Vagina (tissue), 2 donors: ENCODE data around the gene PDE3A. TPM values are rescaled to one million over a fixed set of nuclear protein-coding genes. Genes with fewer than 3 reads are reported as not detected.

Source experiments
- DNase-seq, 2 donors: peaks; one replicate each; pipeline ENCODE4 v3.0.0-alpha.2; 2017; ENCODE audit errors: extremely low spot score in 2 of 2
- H3K27ac ChIP-seq: fragments of 200-600 bp; sonication (generic); one replicate; pipeline ENCODE4 v1.5.1; 2019
- H3K27me3 ChIP-seq: fragments of 200-600 bp; sonication (generic); one replicate; pipeline ENCODE4 v1.5.1; 2019
- H3K36me3 ChIP-seq, 2 donors: fragments of 200-600 bp; sonication (generic); one replicate each; pipeline ENCODE4 v1.5.1; 2017 to 2019
- H3K4me1 ChIP-seq: fragments of 200-600 bp; sonication (generic); one replicate; pipeline ENCODE4 v1.5.1; 2019
- H3K4me3 ChIP-seq, 2 donors: fragments of 200-600 bp; sonication (generic); 1 replicate in 1 of 2; 2 replicates in 1 of 2; pipeline ENCODE4 v1.5.1; 2016 to 2019
- H3K9me3 ChIP-seq: fragments of 200-600 bp; sonication (generic); one replicate; pipeline ENCODE4 v1.5.1; 2019
- POLR2A ChIP-seq, 2 donors: fragments of 450-650 bp; IDR thresholded peaks; one replicate each; pipeline ENCODE4 v1.6.1; 2017; ENCODE audit warnings: antibody characterized with exemption in 2 of 2, mild to moderate bottlenecking in 2 of 2, moderate library complexity in 2 of 2
- POLR2AphosphoS5 ChIP-seq, 2 donors: sonication (generic); formaldehyde crosslinking; IDR thresholded peaks; one replicate each; pipeline ENCODE4 v1.9.0; 2017; ENCODE audit warnings: antibody characterized with exemption in 2 of 2, mild to moderate bottlenecking in 2 of 2, low read depth in 1 of 2; ENCODE audit not compliant: insufficient read depth in 1 of 2
- intact Hi-C: fragments of 100-400 bp; cut with DNase I; formaldehyde crosslinking; loops from one replicate; pipeline ENCODE4 v1.15.1; 2023
- total RNA-seq: library from RNA; depleted of rRNA; stranded (reverse); fragments of >200 nt; gene quantifications from one replicate; pipeline ENCODE4 v1.2.3, GENCODE V29; 2016
- TF ChIP-seq, protein P1 (sequence below), 3 experiments: fragments of 450-650 bp in 2 of 3; fragments of 200-600 bp in 1 of 3; sonication (generic) in 1 of 3; IDR thresholded peaks; one replicate each; pipeline ENCODE4 v1.5.1; 2017 to 2019; ENCODE audit warnings: antibody characterized with exemption in 3 of 3, mild to moderate bottlenecking in 2 of 3, moderate library complexity in 2 of 3

The PDE3A gene
- total RNA-seq, 1 donor from 2014 or later: 9.6 TPM

DNA sequence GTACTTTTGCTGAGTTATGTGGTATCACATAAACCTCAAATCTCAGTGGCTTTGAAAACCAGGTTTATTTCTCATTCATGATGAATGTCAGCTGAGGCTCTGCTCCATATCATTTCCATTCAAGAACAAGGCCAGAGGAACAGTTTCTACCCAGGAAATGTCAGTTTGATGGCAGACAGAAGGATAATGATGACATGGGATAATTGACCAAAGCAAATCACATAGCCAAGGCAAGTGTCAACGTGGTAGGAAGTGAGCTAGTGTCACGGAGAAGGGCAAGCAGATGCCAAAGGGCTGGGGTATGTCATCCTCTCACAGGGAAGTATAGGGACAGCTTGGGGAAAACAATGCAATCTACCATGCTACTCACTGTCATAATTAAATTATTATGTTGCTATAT lies 12.3 kb upstream of the PDE3A start:
- TF ChIP-seq POLR2AphosphoS5 (IDR thresholded peaks at IDR 0.05; ENCODE audit: insufficient read depth in 1 of 2, low read depth in 1 of 2) (no peak), POLR2A (IDR thresholded peaks at IDR 0.05) (no peak)
- TF ChIP-seq, protein P1, sequence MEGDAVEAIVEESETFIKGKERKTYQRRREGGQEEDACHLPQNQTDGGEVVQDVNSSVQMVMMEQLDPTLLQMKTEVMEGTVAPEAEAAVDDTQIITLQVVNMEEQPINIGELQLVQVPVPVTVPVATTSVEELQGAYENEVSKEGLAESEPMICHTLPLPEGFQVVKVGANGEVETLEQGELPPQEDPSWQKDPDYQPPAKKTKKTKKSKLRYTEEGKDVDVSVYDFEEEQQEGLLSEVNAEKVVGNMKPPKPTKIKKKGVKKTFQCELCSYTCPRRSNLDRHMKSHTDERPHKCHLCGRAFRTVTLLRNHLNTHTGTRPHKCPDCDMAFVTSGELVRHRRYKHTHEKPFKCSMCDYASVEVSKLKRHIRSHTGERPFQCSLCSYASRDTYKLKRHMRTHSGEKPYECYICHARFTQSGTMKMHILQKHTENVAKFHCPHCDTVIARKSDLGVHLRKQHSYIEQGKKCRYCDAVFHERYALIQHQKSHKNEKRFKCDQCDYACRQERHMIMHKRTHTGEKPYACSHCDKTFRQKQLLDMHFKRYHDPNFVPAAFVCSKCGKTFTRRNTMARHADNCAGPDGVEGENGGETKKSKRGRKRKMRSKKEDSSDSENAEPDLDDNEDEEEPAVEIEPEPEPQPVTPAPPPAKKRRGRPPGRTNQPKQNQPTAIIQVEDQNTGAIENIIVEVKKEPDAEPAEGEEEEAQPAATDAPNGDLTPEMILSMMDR (IDR thresholded peaks at IDR 0.05): no peak
- no peak overlapping the region for H3K27ac ChIP-seq
- H3K4me1 ChIP-seq: no peaks in the 10 kb centered on the region
- H3K36me3 ChIP-seq: no peaks in the 10 kb centered on the region
- no peak overlapping the region for H3K4me3 ChIP-seq
- no peaks in the 10 kb centered on the region for H3K27me3 ChIP-seq
- no peak for DNase-seq
- H3K9me3 ChIP-seq: no peaks in the 10 kb centered on the region
- intact Hi-C loops: no loop called here

DNA sequence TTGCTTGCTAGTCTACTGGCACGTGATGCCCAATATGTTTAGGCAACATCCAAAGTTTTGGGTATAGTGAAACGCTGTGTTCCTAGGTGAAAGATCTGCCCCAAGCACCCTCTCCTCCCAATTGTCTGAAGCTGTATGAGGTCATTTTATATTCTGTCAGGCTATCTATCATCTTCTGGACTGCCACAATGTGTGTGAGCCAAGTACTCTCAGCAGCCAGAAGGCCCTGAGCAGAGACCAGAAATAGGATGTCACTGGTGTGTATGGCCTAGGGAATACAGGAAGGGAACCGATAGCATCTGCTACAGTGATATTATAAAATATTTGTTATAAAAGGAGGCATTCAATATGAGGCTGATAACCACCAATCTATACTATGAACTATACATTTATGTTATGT lies 7.9 kb upstream of the PDE3A start:
- H3K4me3 ChIP-seq: no peak overlapping the region
- TF ChIP-seq POLR2A (IDR thresholded peaks at IDR 0.05): no peak
- no peak for TF ChIP-seq POLR2AphosphoS5 (IDR thresholded peaks at IDR 0.05; ENCODE audit: insufficient read depth in 1 of 2, low read depth in 1 of 2)
- TF ChIP-seq, protein P1 (IDR thresholded peaks at IDR 0.05): no peak
- no peaks in the 10 kb centered on the region for H3K9me3 ChIP-seq
- intact Hi-C loops: no loop called here
- no peaks in the 10 kb centered on the region for H3K4me1 ChIP-seq
- no peaks in the 10 kb centered on the region for H3K36me3 ChIP-seq
- DNase-seq: no peak
- H3K27ac ChIP-seq: no peak overlapping the region
- H3K27me3 ChIP-seq: no peaks in the 10 kb centered on the region

DNA sequence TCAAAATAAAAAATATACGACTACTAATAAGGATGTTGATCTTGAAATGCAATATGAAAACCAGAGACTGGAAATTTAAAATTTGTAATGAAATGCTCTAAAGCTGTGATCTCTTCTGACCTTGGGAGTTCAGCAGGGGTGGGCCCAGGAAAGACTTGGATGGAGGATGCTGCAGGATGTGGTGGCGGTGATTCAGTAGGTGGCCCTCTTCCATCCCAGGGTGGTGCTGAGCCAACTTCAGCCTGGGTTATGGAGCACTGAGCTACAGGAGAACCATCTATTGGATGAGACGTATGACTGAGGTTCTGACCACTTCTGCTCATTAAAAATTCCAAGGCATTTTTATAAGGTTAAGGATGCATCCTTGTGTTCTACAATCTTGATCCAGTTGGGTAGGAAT lies 6.9 kb upstream of the PDE3A start:
- Histone ChIP-seq H3K27ac (no peak overlapping the region), H3K4me1 (no peaks in the 10 kb centered on the region), H3K4me3 (no peak overlapping the region), H3K9me3 (no peaks in the 10 kb centered on the region), H3K36me3 (no peaks in the 10 kb centered on the region), H3K27me3 (no peaks in the 10 kb centered on the region)
- intact Hi-C loops: no loop called here
- no peak for DNase-seq
- TF ChIP-seq POLR2A (IDR thresholded peaks at IDR 0.05) (no peak), POLR2AphosphoS5 (IDR thresholded peaks at IDR 0.05; ENCODE audit: insufficient read depth in 1 of 2, low read depth in 1 of 2) (no peak)
- TF ChIP-seq, protein P1 (IDR thresholded peaks at IDR 0.05): no peak

DNA sequence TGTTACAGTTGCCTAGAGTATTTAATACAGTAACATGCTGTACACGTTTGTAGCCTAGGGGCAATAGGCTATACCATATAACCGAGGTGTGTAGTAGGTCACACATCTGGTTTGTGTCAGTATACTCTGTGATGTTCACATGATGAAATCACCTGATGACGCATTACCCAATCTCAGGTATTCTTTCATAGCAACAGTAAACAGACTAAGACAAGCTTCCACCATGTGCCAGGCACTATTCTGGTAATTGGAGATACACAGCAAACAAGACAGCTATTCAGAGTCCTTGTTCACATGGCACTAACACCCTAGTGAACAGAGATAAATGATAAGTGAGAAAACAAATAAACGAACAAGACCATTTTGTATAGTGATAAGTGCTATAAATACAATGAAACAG lies 3.8 kb upstream of the PDE3A start:
- Histone ChIP-seq H3K4me1 (peaks cover 6% of the 10 kb centered on the region), H3K36me3 (no peaks in the 10 kb centered on the region), H3K27me3 (no peaks in the 10 kb centered on the region), H3K27ac (no peak overlapping the region), H3K4me3 (no peak overlapping the region), H3K9me3 (no peaks in the 10 kb centered on the region)
- TF ChIP-seq POLR2A (IDR thresholded peaks at IDR 0.05): no peak
- no peak for DNase-seq
- intact Hi-C loops: no loop called here

DNA sequence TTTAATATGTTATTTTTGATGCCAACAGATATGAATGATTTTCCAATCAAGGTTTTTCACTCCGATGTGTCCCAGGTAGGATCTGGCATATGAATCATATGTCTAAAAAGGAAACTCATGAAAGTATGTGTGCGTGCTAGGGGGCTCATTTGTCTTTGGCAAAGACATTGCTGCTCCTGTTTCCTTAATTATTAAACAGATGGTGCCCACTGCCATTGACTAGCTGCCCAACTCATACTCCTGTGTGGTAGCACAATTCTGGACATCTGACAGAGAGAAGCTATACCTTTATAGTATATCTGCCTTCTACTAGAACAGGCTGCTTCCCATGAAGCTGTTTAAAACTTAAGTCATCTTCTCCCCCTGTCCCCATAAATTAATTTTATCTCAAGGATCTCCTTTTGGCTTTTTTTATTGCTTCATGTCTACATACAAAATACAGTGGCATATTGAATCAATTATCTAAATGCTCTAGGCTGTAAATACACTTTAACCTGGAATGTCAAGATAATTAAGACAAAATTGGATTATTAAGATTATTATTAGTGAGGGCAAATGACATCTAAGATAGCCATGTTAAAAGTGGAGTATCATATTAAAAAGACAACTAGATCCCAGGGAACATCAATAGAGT lies 1.4 kb upstream of the PDE3A start:
- H3K36me3 ChIP-seq: no peaks in the 10 kb centered on the region
- TF ChIP-seq POLR2AphosphoS5 (IDR thresholded peaks at IDR 0.05; ENCODE audit: insufficient read depth in 1 of 2, low read depth in 1 of 2): no peak
- no peak for TF ChIP-seq POLR2A (IDR thresholded peaks at IDR 0.05)
- TF ChIP-seq, protein P1 (IDR thresholded peaks at IDR 0.05): no peak
- intact Hi-C loops: no loop called here
- no peak overlapping the region for H3K27ac ChIP-seq
- peaks cover 6% of the 10 kb centered on the region for H3K4me1 ChIP-seq
- H3K4me3 ChIP-seq: no peak overlapping the region
- H3K27me3 ChIP-seq: no peaks in the 10 kb centered on the region
- no peaks in the 10 kb centered on the region for H3K9me3 ChIP-seq
- DNase-seq: no peak
